ENCODE results near the gene ENAM.
"Not testable (repeated sequence)": the region's sequence is repeated elsewhere in the genome, so short reads cannot be mapped to it uniquely, and the experiment has no call there.

Gene ENAM

GRCh38 chr4:70654605-70655011 lies 26.1 kb downstream of the ENAM start:
- Mint-ChIP-seq H3K9me3 (no peaks in the 10 kb centered on the region), H3K27me3 (ENCODE audit: low read depth, poor library complexity) (peaks cover 6% of the 10 kb centered on the region), H3K4me3 (no peak overlapping the region), H3K4me1 (no peaks in the 10 kb centered on the region), H3K27ac (no peak overlapping the region), H3K36me3 (ENCODE audit: low read depth) (no peaks in the 10 kb centered on the region)
- no peak for DNase-seq
- no peak for TF ChIP-seq CTCF (IDR thresholded peaks at IDR 0.05)

- Mint-ChIP-seq H3K4me3 (no peak overlapping the region), H3K9me3 (no peaks in the 10 kb centered on the region), H3K27me3 (ENCODE audit: low read depth, poor library complexity) (no peaks in the 10 kb centered on the region), H3K36me3 (ENCODE audit: low read depth) (no peaks in the 10 kb centered on the region), H3K27ac (no peak overlapping the region), H3K4me1 (no peaks in the 10 kb centered on the region)
- no peak for DNase-seq
- no peak for TF ChIP-seq CTCF (IDR thresholded peaks at IDR 0.05)
Observed at GRCh38 chr4:70657326-70657725, 28.8 kb downstream of the ENAM start.

- Mint-ChIP-seq H3K27ac (no peak overlapping the region), H3K36me3 (ENCODE audit: low read depth) (no peaks in the 10 kb centered on the region), H3K4me3 (no peak overlapping the region), H3K9me3 (no peaks in the 10 kb centered on the region), H3K27me3 (ENCODE audit: low read depth, poor library complexity) (no peaks in the 10 kb centered on the region), H3K4me1 (no peaks in the 10 kb centered on the region)
- DNase-seq = no peak
- TF ChIP-seq CTCF (IDR thresholded peaks at IDR 0.05) = no peak
Observed at GRCh38 chr4:70658418-70658817, 29.9 kb downstream of the ENAM start.

- no peaks in the 10 kb centered on the region for H3K9me3 Mint-ChIP-seq
- TF ChIP-seq CTCF (IDR thresholded peaks at IDR 0.05) = no peak
- no peaks in the 10 kb centered on the region for H3K4me1 Mint-ChIP-seq
- no peaks in the 10 kb centered on the region for H3K36me3 Mint-ChIP-seq (ENCODE audit: low read depth)
- no peak for DNase-seq
- H3K27me3 Mint-ChIP-seq (ENCODE audit: low read depth, poor library complexity) = no peaks in the 10 kb centered on the region
- no peak overlapping the region for H3K27ac Mint-ChIP-seq
- no peak overlapping the region for H3K4me3 Mint-ChIP-seq
Observed at GRCh38 chr4:70660106-70660505, 31.6 kb downstream of the ENAM start.

- H3K4me1 Mint-ChIP-seq; H3K4me3 Mint-ChIP-seq; H3K36me3 Mint-ChIP-seq (ENCODE audit: low read depth); H3K9me3 Mint-ChIP-seq; H3K27me3 Mint-ChIP-seq (ENCODE audit: low read depth, poor library complexity); DNase-seq; H3K27ac Mint-ChIP-seq: not testable (repeated sequence)
Observed at GRCh38 chr4:70661309-70661922, 32.9 kb downstream of the ENAM start.

- Mint-ChIP-seq H3K4me3 (no peak within 1 kb of the TSS), H3K27ac (no peak within 1 kb of the TSS), H3K27me3 (ENCODE audit: low read depth, poor library complexity) (peaks cover 15% of the 10 kb centered on the region), H3K4me1 (no peaks in the 10 kb centered on the region), H3K9me3 (no peaks in the 10 kb centered on the region), H3K36me3 (ENCODE audit: low read depth) (no peaks in the 10 kb centered on the region)
- no peak for DNase-seq
- no peak for TF ChIP-seq CTCF (IDR thresholded peaks at IDR 0.05)
Observed at GRCh38 chr4:70666369-70666768, 37.8 kb downstream of the ENAM start, which contains the start of gene JCHAIN. JCHAIN (minus strand) TSS chr4:70666508; CDS start chr4:70666490, 18 bp downstream.

Measured in nephron progenitor cell (in vitro differentiated cells).